ENCODE measurements around the gene WDR31. TPM values are rescaled to one million over a fixed set of nuclear protein-coding genes. Genes with fewer than 3 reads are reported as not detected.

WDR31 gene
- total RNA-seq, 1 donor from 2014 or later = 1.6 TPM

DNA sequence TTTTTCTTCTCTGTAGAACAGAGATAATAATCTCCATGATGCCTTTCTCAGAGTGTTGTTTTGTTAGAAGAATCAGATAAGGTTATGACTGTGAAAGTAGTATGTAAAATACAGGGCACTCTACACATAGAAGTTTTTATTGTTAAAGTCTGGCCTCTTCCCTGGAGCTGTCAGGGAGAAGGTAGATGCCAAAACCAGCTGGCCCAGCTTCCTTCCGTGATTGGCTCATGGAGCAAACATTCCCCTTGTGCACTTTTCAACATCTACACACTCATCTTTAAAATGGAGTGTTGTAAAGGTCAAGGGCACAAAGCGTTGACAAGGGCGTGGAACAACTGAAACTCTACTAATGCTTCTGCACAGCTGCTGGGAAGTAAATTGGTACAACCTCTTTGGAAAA is 29.5 kb downstream of the WDR31 start:
- TF ChIP-seq, protein P1, sequence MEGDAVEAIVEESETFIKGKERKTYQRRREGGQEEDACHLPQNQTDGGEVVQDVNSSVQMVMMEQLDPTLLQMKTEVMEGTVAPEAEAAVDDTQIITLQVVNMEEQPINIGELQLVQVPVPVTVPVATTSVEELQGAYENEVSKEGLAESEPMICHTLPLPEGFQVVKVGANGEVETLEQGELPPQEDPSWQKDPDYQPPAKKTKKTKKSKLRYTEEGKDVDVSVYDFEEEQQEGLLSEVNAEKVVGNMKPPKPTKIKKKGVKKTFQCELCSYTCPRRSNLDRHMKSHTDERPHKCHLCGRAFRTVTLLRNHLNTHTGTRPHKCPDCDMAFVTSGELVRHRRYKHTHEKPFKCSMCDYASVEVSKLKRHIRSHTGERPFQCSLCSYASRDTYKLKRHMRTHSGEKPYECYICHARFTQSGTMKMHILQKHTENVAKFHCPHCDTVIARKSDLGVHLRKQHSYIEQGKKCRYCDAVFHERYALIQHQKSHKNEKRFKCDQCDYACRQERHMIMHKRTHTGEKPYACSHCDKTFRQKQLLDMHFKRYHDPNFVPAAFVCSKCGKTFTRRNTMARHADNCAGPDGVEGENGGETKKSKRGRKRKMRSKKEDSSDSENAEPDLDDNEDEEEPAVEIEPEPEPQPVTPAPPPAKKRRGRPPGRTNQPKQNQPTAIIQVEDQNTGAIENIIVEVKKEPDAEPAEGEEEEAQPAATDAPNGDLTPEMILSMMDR (IDR thresholded peaks at IDR 0.05; ENCODE audit: insufficient read depth, low read depth, low read length) = no peak
- no peak for TF ChIP-seq EZH2 (IDR thresholded peaks at IDR 0.05; ENCODE audit: insufficient read depth, low read length)
- H3K4me1 Mint-ChIP-seq (ENCODE audit: low read depth, unreplicated experiment) = no peaks in the 10 kb centered on the region
- H3K27me3 Mint-ChIP-seq (ENCODE audit: low read depth, unreplicated experiment) = peaks cover 7% of the 10 kb centered on the region

DNA sequence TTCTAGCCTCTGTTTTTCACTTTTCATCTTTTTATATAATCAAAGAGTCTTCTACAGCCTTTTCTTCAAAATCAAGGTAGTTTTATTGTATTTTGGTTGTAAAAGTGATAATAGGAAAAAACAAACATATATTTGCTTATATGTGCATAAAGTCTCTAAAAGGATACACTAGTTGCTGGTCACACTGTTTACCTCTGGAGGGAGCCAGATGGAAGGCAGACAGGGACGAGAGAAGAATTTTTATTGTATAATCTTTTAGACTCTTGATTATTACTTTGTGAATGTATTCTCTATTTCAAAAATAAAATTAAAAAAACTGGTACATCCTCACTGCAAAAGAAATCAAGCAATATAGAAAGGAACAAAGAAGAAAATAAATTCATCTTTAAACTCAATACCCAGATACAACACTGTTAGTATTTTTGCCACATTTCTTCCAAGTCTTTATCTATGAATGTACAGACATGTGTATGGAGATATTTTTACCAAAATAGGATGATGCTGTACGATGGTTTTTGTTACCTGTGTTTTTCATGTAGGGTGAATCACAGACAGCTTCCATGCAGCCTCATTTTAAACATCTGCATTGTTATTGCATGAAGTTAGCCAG is 30.8 kb downstream of the WDR31 start:
- no peak overlapping the region for H3K4me3 ChIP-seq (ENCODE audit: insufficient read depth, low read depth, low read length)
- H3K9me3 Mint-ChIP-seq (ENCODE audit: unreplicated experiment) = no peaks in the 10 kb centered on the region
- H3K4me2 ChIP-seq (ENCODE audit: low read length) = no peak overlapping the region
- no peak overlapping the region for H3K9ac ChIP-seq (ENCODE audit: low read length)
- no peaks in the 10 kb centered on the region for H3K4me1 ChIP-seq (ENCODE audit: insufficient read depth, low read length)
- DNase-seq (ENCODE audit: low read depth) (peak; percentile 9), FAIRE-seq (no peak)
- no peak for TF ChIP-seq EZH2 (IDR thresholded peaks at IDR 0.05; ENCODE audit: insufficient read depth, low read length)
- TF ChIP-seq, protein P1 (IDR thresholded peaks at IDR 0.05; ENCODE audit: insufficient read depth, low read depth, low read length) = peak; percentile 75
- H3K36me3 Mint-ChIP-seq (ENCODE audit: low read depth, unreplicated experiment) = no peaks in the 10 kb centered on the region
- H3K79me2 ChIP-seq (ENCODE audit: insufficient read depth, low read length) = no peaks in the 10 kb centered on the region
- H3K27ac ChIP-seq (ENCODE audit: low read depth, low read length) = no peak overlapping the region
- no peaks in the 10 kb centered on the region for H3K9me3 ChIP-seq (ENCODE audit: insufficient read depth, low read depth, low read length)
- H3K27ac Mint-ChIP-seq (ENCODE audit: unreplicated experiment) = no peak overlapping the region
- H3K27me3 Mint-ChIP-seq (ENCODE audit: low read depth, unreplicated experiment) = peaks cover 2% of the 10 kb centered on the region
- H3K4me3 Mint-ChIP-seq (ENCODE audit: unreplicated experiment) = no peak overlapping the region
- H3K27me3 ChIP-seq (ENCODE audit: insufficient read depth, low read length) = no peaks in the 10 kb centered on the region
- no peaks in the 10 kb centered on the region for H4K20me1 ChIP-seq (ENCODE audit: insufficient read depth, low read length)
- H3K4me1 Mint-ChIP-seq (ENCODE audit: low read depth, unreplicated experiment) = no peaks in the 10 kb centered on the region
- H3K36me3 ChIP-seq (ENCODE audit: insufficient read depth, low read length) = no peaks in the 10 kb centered on the region
- H2AFZ ChIP-seq (ENCODE audit: low read depth, low read length) = no peak overlapping the region

More for the DNA sequence above, 29.5 kb downstream of the WDR31 start:
- Mint-ChIP-seq H3K36me3 (ENCODE audit: low read depth, unreplicated experiment) (no peaks in the 10 kb centered on the region), H3K27ac (ENCODE audit: unreplicated experiment) (no peak overlapping the region), H3K9me3 (ENCODE audit: unreplicated experiment) (no peaks in the 10 kb centered on the region), H3K4me3 (ENCODE audit: unreplicated experiment) (no peak overlapping the region)
- H3K27me3 ChIP-seq (ENCODE audit: insufficient read depth, low read length) = no peaks in the 10 kb centered on the region
- no peaks in the 10 kb centered on the region for H4K20me1 ChIP-seq (ENCODE audit: insufficient read depth, low read length)
- no peak overlapping the region for H3K4me3 ChIP-seq (ENCODE audit: insufficient read depth, low read depth, low read length)
- H3K9me3 ChIP-seq (ENCODE audit: insufficient read depth, low read depth, low read length) = no peaks in the 10 kb centered on the region
- DNase-seq (ENCODE audit: low read depth) (no peak), FAIRE-seq (no peak)
- no peak overlapping the region for H3K27ac ChIP-seq (ENCODE audit: low read depth, low read length)
- H3K36me3 ChIP-seq (ENCODE audit: insufficient read depth, low read length) = no peaks in the 10 kb centered on the region
- H3K9ac ChIP-seq (ENCODE audit: low read length) = no peak overlapping the region
- no peak overlapping the region for H3K4me2 ChIP-seq (ENCODE audit: low read length)
- H2AFZ ChIP-seq (ENCODE audit: low read depth, low read length) = no peak overlapping the region
- H3K79me2 ChIP-seq (ENCODE audit: insufficient read depth, low read length) = no peaks in the 10 kb centered on the region
- H3K4me1 ChIP-seq (ENCODE audit: insufficient read depth, low read length) = no peaks in the 10 kb centered on the region

DNA sequence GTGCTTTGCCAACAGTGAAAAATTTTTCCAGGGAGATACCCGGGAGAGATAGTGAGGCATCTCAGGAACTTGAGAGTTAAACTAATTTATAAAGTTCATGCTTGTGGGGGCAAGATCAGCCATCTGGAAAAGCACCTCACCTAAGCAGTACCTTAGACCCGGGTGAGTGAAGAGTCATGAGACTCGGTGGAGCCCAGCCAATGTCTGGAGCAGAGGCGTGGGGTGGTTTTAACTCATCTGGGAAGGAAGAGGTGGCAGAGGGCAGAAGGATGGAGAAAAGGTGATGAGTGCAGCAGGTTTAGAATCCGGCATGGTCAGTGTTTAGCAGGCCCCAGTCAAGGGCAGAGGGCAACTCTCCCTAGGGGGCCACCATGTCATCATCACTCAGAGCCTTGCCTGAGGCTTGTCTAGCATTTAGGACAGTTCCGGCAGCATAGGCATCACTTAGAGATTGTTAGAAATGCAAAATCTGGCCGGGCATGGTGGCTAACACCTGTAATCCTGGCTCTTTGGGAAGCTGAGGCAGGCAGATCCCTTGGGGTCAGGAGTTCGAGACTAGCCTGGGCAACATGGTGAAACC is 32.6 kb downstream of the WDR31 start:
- TF ChIP-seq EZH2 (IDR thresholded peaks at IDR 0.05; ENCODE audit: insufficient read depth, low read length) = no peak
- TF ChIP-seq, protein P1 (IDR thresholded peaks at IDR 0.05; ENCODE audit: insufficient read depth, low read depth, low read length) = no peak
- Histone ChIP-seq H3K9ac (ENCODE audit: low read length) (no peak overlapping the region), H3K9me3 (ENCODE audit: insufficient read depth, low read depth, low read length) (no peaks in the 10 kb centered on the region), H3K79me2 (ENCODE audit: insufficient read depth, low read length) (no peaks in the 10 kb centered on the region), H3K36me3 (ENCODE audit: insufficient read depth, low read length) (no peaks in the 10 kb centered on the region), H3K4me2 (ENCODE audit: low read length) (no peak overlapping the region), H2AFZ (ENCODE audit: low read depth, low read length) (no peak overlapping the region), H3K4me1 (ENCODE audit: insufficient read depth, low read length) (no peaks in the 10 kb centered on the region), H4K20me1 (ENCODE audit: insufficient read depth, low read length) (no peaks in the 10 kb centered on the region), H3K27ac (ENCODE audit: low read depth, low read length) (no peak overlapping the region), H3K4me3 (ENCODE audit: insufficient read depth, low read depth, low read length) (no peak overlapping the region), H3K27me3 (ENCODE audit: insufficient read depth, low read length) (peaks cover 3% of the 10 kb centered on the region)
- Mint-ChIP-seq H3K27ac (ENCODE audit: unreplicated experiment) (no peak overlapping the region), H3K9me3 (ENCODE audit: unreplicated experiment) (no peaks in the 10 kb centered on the region), H3K4me3 (ENCODE audit: unreplicated experiment) (no peak overlapping the region), H3K4me1 (ENCODE audit: low read depth, unreplicated experiment) (no peaks in the 10 kb centered on the region), H3K36me3 (ENCODE audit: low read depth, unreplicated experiment) (no peaks in the 10 kb centered on the region), H3K27me3 (ENCODE audit: low read depth, unreplicated experiment) (peaks cover 2% of the 10 kb centered on the region)
- FAIRE-seq (no peak), DNase-seq (ENCODE audit: low read depth) (no peak)

All from astrocyte (in vitro differentiated cells and primary cell).